ENCODE results near the gene REXO1. TPM values are rescaled to one million over a fixed set of nuclear protein-coding genes. Genes with fewer than 3 reads are reported as not detected.

REXO1 gene
- total and polyA plus RNA-seq, 9 of the 15 experiments (the other 6 are each of a cell fraction or from before 2014, with no cell fraction given): 0.04 to 63.3 (median 15.8) TPM

DNA sequence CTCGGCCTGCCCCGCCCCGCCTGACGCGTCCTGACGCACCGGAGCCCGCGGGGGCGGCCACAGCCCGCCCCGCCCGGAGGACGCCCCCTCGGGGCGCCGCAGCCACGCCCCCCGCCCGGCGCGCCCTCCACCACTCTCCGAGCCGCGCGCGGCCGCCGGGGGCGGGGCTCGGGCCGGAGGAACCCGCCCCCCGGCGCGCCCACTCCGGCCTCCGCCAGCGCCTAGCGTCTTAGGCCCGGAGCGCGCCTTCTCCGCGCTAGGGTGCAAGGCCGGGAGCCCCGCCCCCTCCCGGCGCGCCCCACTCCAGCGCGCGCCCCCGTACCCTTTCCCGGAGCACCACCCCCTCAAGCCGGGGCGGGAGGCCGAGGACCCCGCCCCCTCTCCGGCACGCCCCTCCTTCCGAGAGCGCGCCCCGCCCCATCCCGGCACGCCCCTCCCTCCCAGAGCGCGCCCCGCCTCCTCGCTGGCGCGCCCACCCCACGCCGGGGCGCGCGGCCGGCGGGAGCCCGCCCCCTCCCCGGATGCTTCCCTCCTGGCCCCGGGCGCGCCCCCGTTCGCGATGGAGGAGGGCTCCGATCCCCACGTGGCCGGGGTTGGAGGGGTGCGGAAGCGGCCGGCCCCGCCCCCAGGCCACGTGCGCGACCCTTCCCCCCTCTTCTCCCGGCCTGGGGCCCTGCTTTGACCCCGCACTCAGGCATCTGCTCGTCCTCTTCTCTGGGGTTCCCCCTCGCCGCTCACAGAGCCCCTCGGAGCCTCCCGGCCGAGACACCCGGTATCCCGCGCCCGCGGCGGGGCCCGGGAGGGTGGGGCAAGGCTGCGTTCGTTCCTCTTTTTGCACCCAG lies 15.6 kb upstream of the REXO1 start (continued):
- TF ChIP-seq NONO (IDR thresholded peaks at IDR 0.05; ENCODE audit: low read depth in 2 of 2, low read length in 1 of 2): no peak
- TF ChIP-seq RFX7 (CRISPR knock-in tag; IDR thresholded peaks at IDR 0.05): no peak
- no peak for TF ChIP-seq NFIX (CRISPR knock-in tag; IDR thresholded peaks at IDR 0.05; ENCODE audit: low read depth)
- peak; percentile 59; the same call in 1 of the 2 replicates for TF ChIP-seq ATF7 (IDR thresholded peaks at IDR 0.05)
- TF ChIP-seq, protein P1, sequence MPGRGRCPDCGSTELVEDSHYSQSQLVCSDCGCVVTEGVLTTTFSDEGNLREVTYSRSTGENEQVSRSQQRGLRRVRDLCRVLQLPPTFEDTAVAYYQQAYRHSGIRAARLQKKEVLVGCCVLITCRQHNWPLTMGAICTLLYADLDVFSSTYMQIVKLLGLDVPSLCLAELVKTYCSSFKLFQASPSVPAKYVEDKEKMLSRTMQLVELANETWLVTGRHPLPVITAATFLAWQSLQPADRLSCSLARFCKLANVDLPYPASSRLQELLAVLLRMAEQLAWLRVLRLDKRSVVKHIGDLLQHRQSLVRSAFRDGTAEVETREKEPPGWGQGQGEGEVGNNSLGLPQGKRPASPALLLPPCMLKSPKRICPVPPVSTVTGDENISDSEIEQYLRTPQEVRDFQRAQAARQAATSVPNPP (IDR thresholded peaks at IDR 0.05; ENCODE audit: borderline replicate concordance, insufficient read depth, insufficient read length): no peak
- TF ChIP-seq, protein P2, sequence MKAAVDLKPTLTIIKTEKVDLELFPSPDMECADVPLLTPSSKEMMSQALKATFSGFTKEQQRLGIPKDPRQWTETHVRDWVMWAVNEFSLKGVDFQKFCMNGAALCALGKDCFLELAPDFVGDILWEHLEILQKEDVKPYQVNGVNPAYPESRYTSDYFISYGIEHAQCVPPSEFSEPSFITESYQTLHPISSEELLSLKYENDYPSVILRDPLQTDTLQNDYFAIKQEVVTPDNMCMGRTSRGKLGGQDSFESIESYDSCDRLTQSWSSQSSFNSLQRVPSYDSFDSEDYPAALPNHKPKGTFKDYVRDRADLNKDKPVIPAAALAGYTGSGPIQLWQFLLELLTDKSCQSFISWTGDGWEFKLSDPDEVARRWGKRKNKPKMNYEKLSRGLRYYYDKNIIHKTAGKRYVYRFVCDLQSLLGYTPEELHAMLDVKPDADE (conservative IDR thresholded peaks at IDR 0.05; ENCODE audit: control insufficient read depth, low read depth, low read length): peak; percentile 87
- TF ChIP-seq HNRNPL (IDR thresholded peaks at IDR 0.05; ENCODE audit: low read depth, low read length): no peak
- peak; percentile 81 for TF ChIP-seq RBFOX2 (IDR thresholded peaks at IDR 0.05; ENCODE audit: low read depth, low read length)
- peak; percentile 99 for TF ChIP-seq MAX (CRISPR knock-in tag; IDR thresholded peaks at IDR 0.05)
- TF ChIP-seq ZNF324 (CRISPR knock-in tag; IDR thresholded peaks at IDR 0.05): no peak
- TF ChIP-seq STAT5A (IDR thresholded peaks at IDR 0.05; ENCODE audit: borderline replicate concordance, low read length): no peak
- peak; percentile 99 for TF ChIP-seq MXI1 (IDR thresholded peaks at IDR 0.05; ENCODE audit: low read depth, low read length)
- TF ChIP-seq CCNT2 (IDR thresholded peaks at IDR 0.05; ENCODE audit: borderline replicate concordance, extremely low read depth, insufficient read length, low read depth, low read length): peak; percentile 85
- TF ChIP-seq ZBED1 (IDR thresholded peaks at IDR 0.05): no peak
- TF ChIP-seq, protein P3, sequence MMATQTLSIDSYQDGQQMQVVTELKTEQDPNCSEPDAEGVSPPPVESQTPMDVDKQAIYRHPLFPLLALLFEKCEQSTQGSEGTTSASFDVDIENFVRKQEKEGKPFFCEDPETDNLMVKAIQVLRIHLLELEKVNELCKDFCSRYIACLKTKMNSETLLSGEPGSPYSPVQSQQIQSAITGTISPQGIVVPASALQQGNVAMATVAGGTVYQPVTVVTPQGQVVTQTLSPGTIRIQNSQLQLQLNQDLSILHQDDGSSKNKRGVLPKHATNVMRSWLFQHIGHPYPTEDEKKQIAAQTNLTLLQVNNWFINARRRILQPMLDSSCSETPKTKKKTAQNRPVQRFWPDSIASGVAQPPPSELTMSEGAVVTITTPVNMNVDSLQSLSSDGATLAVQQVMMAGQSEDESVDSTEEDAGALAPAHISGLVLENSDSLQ (IDR thresholded peaks at IDR 0.05): no peak
- TF ChIP-seq PYGO2 (tag; IDR thresholded peaks at IDR 0.05): no peak
- TF ChIP-seq LEF1 (IDR thresholded peaks at IDR 0.05): peak; percentile 72
- no peak for TF ChIP-seq MYBL2 (IDR thresholded peaks at IDR 0.05; ENCODE audit: low read depth)
- no peak for TF ChIP-seq MYBL2 (CRISPR knock-in tag; IDR thresholded peaks at IDR 0.05; ENCODE audit: borderline replicate concordance)
- peak; percentile 82; the same call in 1 of the 2 replicates for TF ChIP-seq ZNF766 (CRISPR knock-in tag; conservative IDR thresholded peaks at IDR 0.05)
- TF ChIP-seq ZNF444 (CRISPR knock-in tag; IDR thresholded peaks at IDR 0.05): no peak
- 0 out of 2 replicates have a peak, but pooled peaks have one; percentile 21 for TF ChIP-seq KLF16 (IDR thresholded peaks at IDR 0.05)
- TF ChIP-seq ARID1B (IDR thresholded peaks at IDR 0.05): peak; percentile 35; the same call in 1 of the 2 replicates
- no peak; the same call in 1 of the 2 replicates for TF ChIP-seq MITF (IDR thresholded peaks at IDR 0.05)

Measured in K562 (cell line).